HCT116 (cell line): ENCODE results near the gene CDC6. TPM values are rescaled to one million over a fixed set of nuclear protein-coding genes. Genes with fewer than 3 reads are reported as not detected.
A peak's percentile ranks its signal among the peaks of the same experiment; 100 is the strongest.

Source experiments
- ATAC-seq: fragments of 200-7000 bp; cut with Tn5 transposase; 2 replicates; pipeline ENCODE4 v1.9.1; 2020; ENCODE audit warnings: mild to moderate bottlenecking, moderate library complexity
- BruUV-seq: library from RNA; stranded (reverse); fragments of 400-500 nt; replicated peaks from 2 replicates; lab custom pipeline; 2021; lab: Mats Ljungman, UMichigan
- CTCF ChIA-PET: fragments of 300-600 bp; sonication (Branson Sonifier 250); formaldehyde crosslinking; loops from one replicate; lab custom pipeline; 2021; ENCODE audit warnings: antibody characterized with exemption; lab: Charles Lee
- POLR2A ChIA-PET: fragments of 300-600, 350-600 bp; sonication (Branson Sonifier 250); formaldehyde crosslinking; loops from one replicate; lab custom pipeline; 2021; ENCODE audit warnings: antibody characterized with exemption; lab: Charles Lee
- RAD21 ChIA-PET, 2 experiments: fragments of 300-600 bp; sonication (Branson Sonifier 250); formaldehyde crosslinking; loops; one replicate each; lab custom pipeline; 2023; ENCODE audit warnings: low total read pairs in 2 of 2; ENCODE audit not compliant: uncharacterized antibody in 2 of 2, unreplicated experiment in 2 of 2, low non-redundant PET in 1 of 2; lab: Charles Lee
- DNase-seq: peaks from one replicate; pipeline ENCODE4 v3.0.0-alpha.2; 2010; ENCODE audit warnings: low read depth, low spot score
- H2AFZ ChIP-seq: fragments of 200-600 bp; shearing (Covaris generic), sonication (generic); 2 replicates; pipeline ENCODE4 v1.6.1; 2017; ENCODE audit warnings: low read depth, mixed run types, mixed read lengths, antibody characterized with exemption, low read length; ENCODE audit not compliant: poor library complexity, severe bottlenecking
- H3K27ac ChIP-seq: 2 replicates; pipeline ENCODE4 v1.5.1; 2012; ENCODE audit warnings: low read depth, low read length
- H3K27me3 ChIP-seq: fragments of 200-600 bp; sonication (generic); 2 replicates; pipeline ENCODE4 v1.6.1; 2016; ENCODE audit warnings: mixed run types, low read length, mixed read lengths; ENCODE audit not compliant: insufficient read depth
- H3K36me3 ChIP-seq, 2 experiments: fragments of 200-500 bp in 1 of 2; fragments of 200-600 bp in 1 of 2; sonication (Bioruptor generic) in 1 of 2; sonication (generic) in 1 of 2; 2 replicates each; pipeline versions ENCODE4 v1.5.1 to v1.6.1; 2014 to 2016; ENCODE audit warnings: low read length in 2 of 2, inconsistent platforms in 1 of 2, mixed read lengths in 1 of 2, mixed run types in 1 of 2; ENCODE audit not compliant: insufficient read depth in 2 of 2, control insufficient read depth in 1 of 2
- H3K4me1 ChIP-seq, 2 experiments: fragments of 200-600 bp in 1 of 2; sonication (generic) in 1 of 2; 2 replicates each; pipeline versions ENCODE4 v1.5.1 to v1.6.1; 2012 to 2017; ENCODE audit warnings: low read length in 2 of 2, inconsistent platforms in 1 of 2, mild to moderate bottlenecking in 1 of 2, mixed read lengths in 1 of 2, mixed run types in 1 of 2, moderate library complexity in 1 of 2; ENCODE audit not compliant: insufficient read depth in 2 of 2, control insufficient read depth in 1 of 2
- H3K4me2 ChIP-seq: fragments of 200-600 bp; sonication (generic); 2 replicates; pipeline ENCODE4 v1.6.1; 2017; ENCODE audit warnings: mixed run types, low read length, mixed read lengths
- H3K4me3 ChIP-seq, 2 experiments: fragments of 200-600 bp in 1 of 2; sonication (generic) in 1 of 2; replicated peaks in 1 of 2; 2 replicates each; pipeline ENCODE4 v1.5.1; 2011 to 2016; ENCODE audit warnings: low read length in 2 of 2, control low read depth in 1 of 2, low read depth in 1 of 2, mild to moderate bottlenecking in 1 of 2, mixed read lengths in 1 of 2, mixed run types in 1 of 2
- H3K79me2 ChIP-seq: fragments of 200-600 bp; sonication (generic); 2 replicates; pipeline ENCODE4 v1.6.1; 2017; ENCODE audit warnings: mild to moderate bottlenecking, mixed run types, low read length, moderate library complexity, mixed read lengths; ENCODE audit not compliant: insufficient read depth
- H3K9ac ChIP-seq: fragments of 200-600 bp; sonication (generic); 2 replicates; pipeline ENCODE4 v1.6.1; 2016; ENCODE audit warnings: low read length, mixed read lengths
- H3K9me2 ChIP-seq: fragments of 200-600 bp; sonication (generic), shearing (Covaris generic); 2 replicates; pipeline ENCODE4 v1.6.1; 2017; ENCODE audit warnings: mixed run types, mild to moderate bottlenecking, moderate library complexity; ENCODE audit not compliant: insufficient read depth
- H3K9me3 ChIP-seq, 2 experiments: fragments of 200-500 bp in 1 of 2; fragments of 200-600 bp in 1 of 2; sonication (Bioruptor generic) in 1 of 2; sonication (generic) in 1 of 2; 2 replicates each; pipeline ENCODE4 v1.6.1; 2014 to 2017; ENCODE audit warnings: low read length in 2 of 2, mixed read lengths in 2 of 2, inconsistent platforms in 1 of 2, low read depth in 1 of 2, mild to moderate bottlenecking in 1 of 2, mixed run types in 1 of 2, moderate library complexity in 1 of 2; ENCODE audit not compliant: control insufficient read depth in 1 of 2, insufficient read depth in 1 of 2
- H4K20me1 ChIP-seq: fragments of 200-600 bp; sonication (generic), shearing (Covaris generic); 2 replicates; pipeline ENCODE4 v1.6.1; 2017; ENCODE audit warnings: mixed run types, mild to moderate bottlenecking, moderate library complexity; ENCODE audit not compliant: insufficient read depth
- ATF3 ChIP-seq: IDR thresholded peaks from 2 replicates; pipeline ENCODE4 v1.6.1; 2012
- CBX3 ChIP-seq: IDR thresholded peaks from 2 replicates; pipeline ENCODE4 v1.6.1; 2012; ENCODE audit warnings: low read depth
- CTCF ChIP-seq, 3 experiments: fragments of 200-600 bp in 1 of 3; sonication (generic) in 1 of 3; IDR thresholded peaks in 2 of 3; conservative IDR thresholded peaks in 1 of 3; 2 replicates each; pipeline ENCODE4 v1.5.1; 2012 to 2017; ENCODE audit warnings: low read depth in 2 of 3, low read length in 2 of 3, antibody characterized with exemption in 1 of 3, borderline replicate concordance in 1 of 3, control low read depth in 1 of 3, mild to moderate bottlenecking in 1 of 3, mixed read lengths in 1 of 3, mixed run types in 1 of 3, moderate library complexity in 1 of 3; ENCODE audit not compliant: insufficient read depth in 1 of 3
- EGR1 ChIP-seq: IDR thresholded peaks from 2 replicates; pipeline ENCODE4 v1.6.1; 2012; ENCODE audit warnings: low read depth
- EZH2 ChIP-seq: fragments of 200-600 bp; sonication (generic); IDR thresholded peaks from 2 replicates; pipeline ENCODE4 v1.6.1; 2017; ENCODE audit warnings: antibody characterized with exemption, mixed run types
- EZH2phosphoT487 ChIP-seq: fragments of 200-600 bp; IDR thresholded peaks from 2 replicates; pipeline ENCODE4 v1.6.1; 2018; ENCODE audit warnings: antibody characterized with exemption, borderline replicate concordance
- JUND ChIP-seq: IDR thresholded peaks from 2 replicates; pipeline ENCODE4 v1.6.1; 2012
- MAX ChIP-seq: IDR thresholded peaks from 2 replicates; pipeline ENCODE4 v1.6.1; 2012
- POLR2A ChIP-seq: IDR thresholded peaks from 2 replicates; pipeline ENCODE4 v1.7.0; 2011; ENCODE audit warnings: borderline replicate concordance; ENCODE audit not compliant: insufficient read depth, insufficient read length; ENCODE audit errors: extremely low read depth
- POLR2AphosphoS5 ChIP-seq: IDR thresholded peaks from 2 replicates; pipeline ENCODE4 v1.6.1; 2011; ENCODE audit warnings: mild to moderate bottlenecking, low read depth, low read length, moderate library complexity
- SIN3A ChIP-seq: IDR thresholded peaks from 2 replicates; pipeline ENCODE4 v1.6.1; 2012; ENCODE audit warnings: low read depth
- SP1 ChIP-seq: IDR thresholded peaks from 2 replicates; pipeline ENCODE4 v1.6.1; 2012; ENCODE audit warnings: low read depth
- SRF ChIP-seq: IDR thresholded peaks from 2 replicates; pipeline ENCODE4 v1.6.1; 2012; ENCODE audit warnings: low read depth
- TCF7L2 ChIP-seq: IDR thresholded peaks from 2 replicates; pipeline ENCODE4 v1.7.0; 2011; ENCODE audit warnings: borderline replicate concordance, inconsistent platforms; ENCODE audit not compliant: insufficient read depth, insufficient read length; ENCODE audit errors: extremely low read depth
- ZBTB33 ChIP-seq: IDR thresholded peaks from 2 replicates; pipeline ENCODE4 v1.6.1; 2011; ENCODE audit warnings: mild to moderate bottlenecking, low read length, moderate library complexity; ENCODE audit not compliant: insufficient replicate concordance; ENCODE audit errors: extremely low read depth
- ZFX ChIP-seq: fragments of 450-650 bp; IDR thresholded peaks from 2 replicates; pipeline ENCODE4 v1.6.1; 2017
- intact Hi-C: fragments of 100-400 bp; cut with micrococcal nuclease; formaldehyde crosslinking; loops from 2 replicates; pipeline ENCODE4 v1.10.0; 2022
- total RNA-seq: library from RNA; stranded (reverse); gene quantifications from one replicate; pipeline ENCODE4 v1.2.1, GENCODE V29; 2021; ENCODE audit not compliant: unreplicated experiment

Gene CDC6
- total RNA-seq, 1 experiment from 2014 or later: 117 TPM

- H3K4me1 ChIP-seq: peaks cover 24 to 62% of the 10 kb centered on the region in 2 experiments
- RAD21 ChIA-PET: interaction anchor here in 1 of 2 experiments (0.7 kb wide), 1 partner anchor 192 kb away, joined by 3 read pairs; no protein-coding TSS in a partner anchor
- H4K20me1 ChIP-seq: no peaks in the 10 kb centered on the region; the same call in 1 of the 2 replicates
Measured at GRCh38 chr17:40342504-40343218, 55.0 kb downstream of the CDC6 start.

More at GRCh38 chr17:40342504-40343218, 55.0 kb downstream of the CDC6 start:
- TF ChIP-seq SP1: no peak
- no peak for TF ChIP-seq CBX3
- no peak for TF ChIP-seq EZH2
- TF ChIP-seq MAX: no peak
- TF ChIP-seq ZBTB33: no peak
- no peak for TF ChIP-seq ZFX
- no peak for TF ChIP-seq EZH2phosphoT487
- TF ChIP-seq TCF7L2: no peak
- TF ChIP-seq EGR1: no peak
- TF ChIP-seq POLR2A: no peak
- TF ChIP-seq POLR2AphosphoS5: no peak
- TF ChIP-seq SIN3A: no peak
- no peak for TF ChIP-seq ATF3
- no peak for TF ChIP-seq JUND
- no peak for TF ChIP-seq CTCF (IDR thresholded peaks at IDR 0.05 in 2 of 3, conservative IDR thresholded peaks at IDR 0.05 in 1 of 3; ENCODE audit: borderline replicate concordance in 1 of 3, insufficient read depth in 1 of 3, low read depth in 2 of 3, low read length in 2 of 3)
- no peak for TF ChIP-seq SRF
- H3K4me3 ChIP-seq: peak overlapping the region in 1 of 2 experiments; percentile 68; a peak in 2 of 4 replicates
- H3K9ac ChIP-seq: peak overlapping the region; percentile 73; the same call in 1 of the 2 replicates
- POLR2A ChIA-PET: no interaction called here
- ATAC-seq (no peak), DNase-seq (no peak)
- H3K27me3 ChIP-seq: no peaks in the 10 kb centered on the region
- CTCF ChIA-PET: no interaction called here
- H3K79me2 ChIP-seq: peaks cover 84% of the 10 kb centered on the region
- H3K9me3 ChIP-seq: no peaks in the 10 kb centered on the region
- intact Hi-C loops: no loop called here
- H3K27ac ChIP-seq: peak overlapping the region; percentile 43; the same call in 1 of the 2 replicates
- peaks cover 0 to 4% of the 10 kb centered on the region in 2 experiments; a peak in 1 of 4 replicates for H3K36me3 ChIP-seq
- peak overlapping the region; percentile 80 for H3K4me2 ChIP-seq
- BruUV-seq: TSS peak; percentile 35
- no peak overlapping the region for H2AFZ ChIP-seq
- no peaks in the 10 kb centered on the region for H3K9me2 ChIP-seq
